Retinal pigment epithelial cell (primary cell): ENCODE data around the gene GNG10.
"Not testable (repeated sequence)": the region's sequence is repeated elsewhere in the genome, so short reads cannot be mapped to it uniquely, and the experiment has no call there.

Source experiments
- DNase-seq: peaks from one replicate; pipeline ENCODE4 v3.0.0-alpha.2; 2010; ENCODE audit warnings: low read depth
- H3K4me3 ChIP-seq: 2 replicates; pipeline ENCODE4 v1.5.1; 2011; ENCODE audit warnings: mild to moderate bottlenecking, low read length, control low read depth, moderate library complexity
- CTCF ChIP-seq: conservative IDR thresholded peaks from 2 replicates; pipeline ENCODE4 v1.5.1; 2011; ENCODE audit warnings: low read depth, low read length, control low read depth, inconsistent platforms

GNG10 gene

GRCh38 chr9:111668026-111668573, 6.7 kb downstream of the GNG10 start:
- no peak overlapping the region for H3K4me3 ChIP-seq
- no peak for DNase-seq
- no peak for TF ChIP-seq CTCF

GRCh38 chr9:111668601-111669000, 7.2 kb downstream of the GNG10 start:
- not testable (repeated sequence) for H3K4me3 ChIP-seq, DNase-seq

GRCh38 chr9:111674319-111674718, 12.9 kb downstream of the GNG10 start:
- no peak for DNase-seq
- no peak overlapping the region for H3K4me3 ChIP-seq
- TF ChIP-seq CTCF, result no peak

GRCh38 chr9:111676116-111676515, 14.7 kb downstream of the GNG10 start:
- no peak overlapping the region for H3K4me3 ChIP-seq
- DNase-seq, result no peak
- no peak for TF ChIP-seq CTCF

- H3K4me3 ChIP-seq, result no peak overlapping the region
- TF ChIP-seq CTCF, result no peak
- DNase-seq, result no peak
Observed at GRCh38 chr9:111678293-111678692, 16.9 kb downstream of the GNG10 start.

- no peak for DNase-seq
- TF ChIP-seq CTCF, result no peak
- H3K4me3 ChIP-seq, result no peak overlapping the region
Observed at GRCh38 chr9:111679199-111679598, 17.8 kb downstream of the GNG10 start.

- TF ChIP-seq CTCF, result no peak
- no peak for DNase-seq
- H3K4me3 ChIP-seq, result no peak overlapping the region
Observed at GRCh38 chr9:111683392-111683791, 22.0 kb downstream of the GNG10 start.
